Mammary epithelial cell (primary cell): ENCODE results near the gene GCN1.

Source experiments
- EZH2 ChIP-seq: IDR thresholded peaks from 2 replicates; pipeline ENCODE4 v1.6.1; 2012; ENCODE audit warnings: low read length, inconsistent platforms, borderline replicate concordance
- TF ChIP-seq, protein P1 (sequence below), 2 donors: IDR thresholded peaks in 1 of 2; conservative IDR thresholded peaks in 1 of 2; 2 replicates each; pipeline ENCODE4 v1.5.1; 2011 to 2012; ENCODE audit warnings: inconsistent platforms in 2 of 2, low read length in 2 of 2, mild to moderate bottlenecking in 2 of 2, control low read depth in 1 of 2, low read depth in 1 of 2; ENCODE audit not compliant: insufficient read depth in 1 of 2; ENCODE audit errors: extremely low read depth in 1 of 2

GRCh38 chr12:120190985-120191480 lies 3.5 kb downstream of the GCN1 start:
- TF ChIP-seq, protein P1, sequence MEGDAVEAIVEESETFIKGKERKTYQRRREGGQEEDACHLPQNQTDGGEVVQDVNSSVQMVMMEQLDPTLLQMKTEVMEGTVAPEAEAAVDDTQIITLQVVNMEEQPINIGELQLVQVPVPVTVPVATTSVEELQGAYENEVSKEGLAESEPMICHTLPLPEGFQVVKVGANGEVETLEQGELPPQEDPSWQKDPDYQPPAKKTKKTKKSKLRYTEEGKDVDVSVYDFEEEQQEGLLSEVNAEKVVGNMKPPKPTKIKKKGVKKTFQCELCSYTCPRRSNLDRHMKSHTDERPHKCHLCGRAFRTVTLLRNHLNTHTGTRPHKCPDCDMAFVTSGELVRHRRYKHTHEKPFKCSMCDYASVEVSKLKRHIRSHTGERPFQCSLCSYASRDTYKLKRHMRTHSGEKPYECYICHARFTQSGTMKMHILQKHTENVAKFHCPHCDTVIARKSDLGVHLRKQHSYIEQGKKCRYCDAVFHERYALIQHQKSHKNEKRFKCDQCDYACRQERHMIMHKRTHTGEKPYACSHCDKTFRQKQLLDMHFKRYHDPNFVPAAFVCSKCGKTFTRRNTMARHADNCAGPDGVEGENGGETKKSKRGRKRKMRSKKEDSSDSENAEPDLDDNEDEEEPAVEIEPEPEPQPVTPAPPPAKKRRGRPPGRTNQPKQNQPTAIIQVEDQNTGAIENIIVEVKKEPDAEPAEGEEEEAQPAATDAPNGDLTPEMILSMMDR (conservative IDR thresholded peaks at IDR 0.05 in 1 of 2, IDR thresholded peaks at IDR 0.05 in 1 of 2; ENCODE audit: extremely low read depth in 1 of 2, insufficient read depth in 1 of 2, low read depth in 1 of 2, low read length in 2 of 2): no peak
- TF ChIP-seq EZH2: no peak
